Stimulated activated memory B cell treated with anti-CD40 and anti-IgM and Interleukin-4, amounts not matched to agents 10 μg/mL and 1 μg/mL and 100 μg/mL, for 72 hours (primary cell): Measurements from ENCODE around the gene KAZALD1.

Experiments
- ATAC-seq: fragments of 150-1000 bp; cut with Tn5 transposase; 2 replicates; pipeline ENCODE4 v1.10.0; 2021
- H3K27ac Mint-ChIP-seq: one replicate; pipeline ENCODE4 v1.8.0; 2022; ENCODE audit warnings: mild to moderate bottlenecking, mixed read lengths
- H3K27me3 Mint-ChIP-seq: one replicate; pipeline ENCODE4 v1.8.0; 2022; ENCODE audit warnings: mixed read lengths
- H3K36me3 Mint-ChIP-seq: one replicate; pipeline ENCODE4 v1.8.0; 2022; ENCODE audit warnings: mixed read lengths
- H3K4me1 Mint-ChIP-seq: one replicate; pipeline ENCODE4 v1.8.0; 2022; ENCODE audit warnings: mixed read lengths
- H3K4me3 Mint-ChIP-seq: one replicate; pipeline ENCODE4 v1.8.0; 2022; ENCODE audit warnings: mild to moderate bottlenecking, moderate library complexity, mixed read lengths
- H3K9me3 Mint-ChIP-seq: one replicate; pipeline ENCODE4 v1.8.0; 2022; ENCODE audit warnings: mixed read lengths

Gene KAZALD1

DNA sequence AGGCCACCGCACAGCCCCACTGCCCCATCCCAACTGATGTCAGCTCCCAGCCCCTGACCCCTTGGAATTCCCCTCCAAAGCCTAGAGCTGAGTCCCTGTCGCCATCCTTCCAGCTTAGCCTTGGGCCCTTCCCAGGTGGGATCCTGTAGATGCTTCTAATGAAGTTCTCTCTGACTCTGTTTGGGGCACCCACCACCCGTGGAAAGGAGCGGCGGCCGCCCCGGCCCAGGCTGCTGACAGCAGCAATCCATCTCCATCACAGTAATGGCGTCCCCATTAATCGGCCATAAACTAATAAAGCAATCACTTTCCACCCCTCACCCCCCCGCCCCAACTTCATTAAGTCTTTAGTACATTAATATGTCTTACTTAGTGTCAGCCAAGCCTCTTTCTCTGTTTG lies 25.6 kb downstream of the KAZALD1 start:
- Mint-ChIP-seq H3K27me3 (peaks cover 82% of the 10 kb centered on the region), H3K9me3 (no peaks in the 10 kb centered on the region), H3K4me1 (no peaks in the 10 kb centered on the region), H3K36me3 (no peaks in the 10 kb centered on the region), H3K27ac (no peak overlapping the region), H3K4me3 (no peak overlapping the region)
- ATAC-seq = no peak

DNA sequence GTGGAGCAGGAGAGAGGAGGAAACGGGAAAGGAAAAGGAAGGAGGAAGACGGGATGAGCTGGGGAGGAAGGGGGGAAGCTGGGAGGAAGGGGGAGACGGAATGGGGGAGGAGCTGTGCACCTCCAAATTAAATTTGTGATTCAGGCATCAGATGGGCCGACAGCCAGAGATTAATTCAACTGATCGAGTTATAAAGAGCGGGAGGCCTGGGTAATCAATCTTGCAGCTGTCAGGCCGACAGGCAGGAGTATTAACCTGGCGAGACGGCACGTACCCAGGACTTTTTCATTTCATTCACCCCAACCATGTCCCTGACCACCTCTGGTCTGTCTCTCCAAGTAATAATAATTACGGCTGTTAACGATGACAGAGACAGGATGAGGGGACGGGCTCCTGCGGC lies 26.2 kb downstream of the KAZALD1 start:
- H3K9me3 Mint-ChIP-seq = no peaks in the 10 kb centered on the region
- no peak overlapping the region for H3K4me3 Mint-ChIP-seq
- peaks cover 82% of the 10 kb centered on the region for H3K27me3 Mint-ChIP-seq
- ATAC-seq = no peak
- H3K4me1 Mint-ChIP-seq = no peaks in the 10 kb centered on the region
- H3K36me3 Mint-ChIP-seq = no peaks in the 10 kb centered on the region
- no peak overlapping the region for H3K27ac Mint-ChIP-seq

DNA sequence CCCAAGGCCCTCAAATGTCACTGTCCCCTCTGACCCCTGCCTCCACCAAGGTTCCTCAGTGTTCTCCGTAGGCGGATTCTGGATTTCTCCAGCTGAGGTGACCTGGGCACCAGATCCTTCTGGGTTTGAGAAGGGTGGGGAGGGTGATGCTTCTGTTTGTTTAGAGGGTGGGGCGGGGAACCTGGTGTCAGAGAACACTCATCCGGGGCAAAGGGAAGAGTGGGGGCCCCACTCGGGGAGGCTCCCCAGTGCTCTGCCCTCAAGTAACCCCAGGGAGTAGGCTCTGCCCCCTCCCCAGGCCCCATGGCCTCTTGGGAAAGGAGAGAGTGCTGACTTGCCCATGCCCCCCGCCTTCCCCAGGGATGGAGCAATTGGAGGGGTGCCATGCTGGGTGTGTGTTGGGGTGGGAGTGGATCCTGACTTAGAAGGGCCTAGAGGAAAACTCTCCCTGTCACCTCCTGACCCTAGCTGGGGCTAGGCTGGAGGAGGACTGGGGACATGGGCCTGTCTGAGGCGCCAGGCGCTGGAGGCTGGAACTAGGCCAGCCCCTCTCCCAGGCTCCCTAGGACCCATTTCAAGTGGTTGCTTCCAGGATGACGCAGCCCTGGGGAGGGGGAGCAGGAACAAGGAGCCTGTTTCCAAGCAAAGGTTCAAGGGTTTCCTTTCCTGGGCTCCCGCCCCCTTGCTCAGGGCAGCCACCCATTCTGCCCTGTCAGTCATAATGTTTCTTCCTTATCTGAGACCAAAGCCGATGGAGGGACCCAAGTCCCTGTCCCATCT lies 27.9 kb downstream of the KAZALD1 start:
- H3K9me3 Mint-ChIP-seq = no peaks in the 10 kb centered on the region
- no peaks in the 10 kb centered on the region for H3K36me3 Mint-ChIP-seq
- H3K27me3 Mint-ChIP-seq = peaks cover 90% of the 10 kb centered on the region
- no peak overlapping the region for H3K4me3 Mint-ChIP-seq
- no peaks in the 10 kb centered on the region for H3K4me1 Mint-ChIP-seq
- no peak for ATAC-seq
- no peak overlapping the region for H3K27ac Mint-ChIP-seq

DNA sequence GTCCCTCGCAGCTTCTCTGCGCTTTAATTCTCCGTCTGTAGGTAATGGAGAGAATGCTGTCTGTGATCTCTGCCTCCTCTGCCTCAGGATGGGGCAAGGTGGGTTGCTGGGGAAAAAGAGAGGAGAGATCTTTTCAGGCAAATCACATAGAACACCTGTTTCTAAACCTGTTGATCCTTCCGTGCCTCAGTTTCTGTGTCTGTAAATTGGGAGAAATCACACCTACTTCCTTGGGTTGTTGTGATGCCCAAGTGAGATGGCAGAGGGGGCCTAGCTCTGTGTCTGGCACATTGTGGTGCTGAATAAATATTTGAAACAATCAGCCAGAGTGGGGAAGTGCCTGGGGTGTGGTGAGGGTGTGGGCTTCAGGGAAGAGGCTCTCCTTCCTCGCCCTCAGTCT lies 28.8 kb downstream of the KAZALD1 start:
- Mint-ChIP-seq H3K9me3 (no peaks in the 10 kb centered on the region), H3K27me3 (peaks cover 90% of the 10 kb centered on the region), H3K27ac (no peak overlapping the region), H3K36me3 (no peaks in the 10 kb centered on the region), H3K4me1 (no peaks in the 10 kb centered on the region), H3K4me3 (no peak overlapping the region)
- no peak for ATAC-seq

DNA sequence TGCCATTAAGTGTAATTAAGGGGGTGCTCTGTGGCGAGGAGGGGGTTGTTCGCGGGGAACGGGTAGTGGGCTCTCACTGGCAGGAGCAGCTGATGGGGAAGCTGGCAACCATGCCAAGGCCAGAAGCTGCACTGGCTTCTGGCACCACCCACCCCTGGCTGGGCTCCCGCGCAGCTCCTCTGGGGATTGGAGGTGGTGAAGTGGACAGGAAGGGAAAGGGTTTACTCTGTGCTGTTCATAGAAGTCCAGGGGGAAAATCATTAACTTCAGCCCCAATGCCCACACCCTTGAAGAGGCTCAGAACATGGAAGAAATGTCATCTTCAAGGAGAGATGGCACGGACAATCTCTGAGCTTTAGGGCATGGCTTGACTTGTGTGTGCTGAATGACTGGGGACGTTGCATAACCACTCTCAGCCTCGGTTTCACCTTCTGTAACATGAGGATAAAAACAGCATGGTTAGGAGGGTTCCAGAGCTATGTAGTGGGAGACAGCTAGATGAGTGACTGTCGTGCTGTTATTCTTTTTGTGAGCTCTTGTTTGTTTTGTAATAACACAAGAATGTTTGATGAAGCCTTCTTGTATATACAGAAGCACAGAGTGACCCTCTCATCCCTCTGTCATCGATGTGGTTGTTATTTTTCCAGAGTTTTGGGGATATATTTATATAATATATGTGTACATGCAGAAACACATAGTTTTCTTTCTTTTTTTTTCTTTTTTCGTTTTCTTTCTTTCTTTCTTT lies 29.9 kb downstream of the KAZALD1 start:
- Mint-ChIP-seq H3K9me3 (no peaks in the 10 kb centered on the region), H3K4me1 (no peaks in the 10 kb centered on the region), H3K36me3 (no peaks in the 10 kb centered on the region), H3K27me3 (peaks cover 93% of the 10 kb centered on the region), H3K4me3 (no peak overlapping the region), H3K27ac (no peak overlapping the region)
- ATAC-seq = no peak

DNA sequence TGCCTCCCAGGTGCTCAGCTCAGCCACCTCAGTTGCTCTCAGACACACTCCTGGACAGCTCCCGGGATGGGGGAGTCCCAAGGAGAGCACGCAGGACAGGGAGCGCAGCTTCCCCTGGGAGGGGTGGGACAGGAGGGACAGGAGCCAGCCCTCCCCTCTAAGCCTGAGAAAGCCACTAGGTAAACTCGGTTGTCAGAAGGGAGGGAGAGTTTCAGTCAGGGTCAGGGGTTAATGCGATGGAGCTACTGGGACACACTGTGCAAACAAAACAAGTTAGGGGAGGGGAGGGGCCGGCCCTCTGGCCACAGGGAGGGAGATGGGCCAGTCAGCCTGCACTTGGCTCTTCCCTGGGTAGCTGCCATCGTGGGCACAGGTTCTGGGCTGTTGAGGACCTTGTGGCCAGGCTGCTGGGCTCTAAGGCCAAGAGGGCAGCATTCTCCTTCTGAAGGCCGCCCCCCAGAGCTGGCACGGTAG lies 31.1 kb downstream of the KAZALD1 start:
- Mint-ChIP-seq H3K36me3 (no peaks in the 10 kb centered on the region), H3K27ac (no peak overlapping the region), H3K9me3 (no peaks in the 10 kb centered on the region), H3K4me1 (no peaks in the 10 kb centered on the region), H3K4me3 (no peak overlapping the region), H3K27me3 (peaks cover 93% of the 10 kb centered on the region)
- no peak for ATAC-seq

DNA sequence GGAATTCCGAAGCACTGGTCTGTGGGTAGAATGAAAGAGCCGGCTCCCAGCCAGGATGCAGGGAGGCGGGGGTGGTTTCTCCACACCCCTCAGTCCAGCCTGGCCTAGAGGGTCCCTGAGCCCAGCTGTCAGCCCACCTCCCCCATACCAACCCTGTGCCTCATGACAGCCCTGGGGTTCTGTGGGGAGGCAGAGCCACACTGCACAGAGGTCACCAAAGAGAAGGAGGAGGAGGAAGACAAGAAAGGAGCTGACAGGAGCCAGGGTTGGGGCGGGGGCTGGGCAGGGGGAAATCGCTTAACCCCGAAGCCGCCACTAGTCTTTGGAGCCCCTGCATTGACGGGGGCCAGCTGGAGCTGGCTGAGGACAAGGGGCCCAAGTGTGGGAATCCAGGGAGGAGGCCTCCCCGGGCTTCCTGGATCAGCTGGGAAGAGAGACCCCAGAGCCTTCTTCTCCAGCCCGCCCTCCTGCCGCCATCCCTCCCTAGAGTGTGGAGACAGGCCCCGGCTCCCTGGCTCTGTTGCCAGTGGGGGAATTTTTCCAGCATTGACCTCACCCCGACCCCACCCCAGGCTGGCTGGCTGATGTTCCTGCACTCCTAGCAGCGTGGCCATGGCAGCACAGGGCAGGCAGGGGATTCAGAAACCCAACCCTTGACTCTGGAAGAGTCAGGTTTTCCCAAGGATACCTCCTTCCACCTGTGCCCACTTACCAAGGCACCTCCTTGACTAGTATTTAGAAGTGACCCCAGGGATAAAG lies 32.5 kb downstream of the KAZALD1 start:
- Mint-ChIP-seq H3K9me3 (no peaks in the 10 kb centered on the region), H3K4me1 (no peaks in the 10 kb centered on the region), H3K36me3 (no peaks in the 10 kb centered on the region), H3K27me3 (peaks cover 87% of the 10 kb centered on the region), H3K27ac (no peak overlapping the region), H3K4me3 (no peak overlapping the region)
- no peak for ATAC-seq

DNA sequence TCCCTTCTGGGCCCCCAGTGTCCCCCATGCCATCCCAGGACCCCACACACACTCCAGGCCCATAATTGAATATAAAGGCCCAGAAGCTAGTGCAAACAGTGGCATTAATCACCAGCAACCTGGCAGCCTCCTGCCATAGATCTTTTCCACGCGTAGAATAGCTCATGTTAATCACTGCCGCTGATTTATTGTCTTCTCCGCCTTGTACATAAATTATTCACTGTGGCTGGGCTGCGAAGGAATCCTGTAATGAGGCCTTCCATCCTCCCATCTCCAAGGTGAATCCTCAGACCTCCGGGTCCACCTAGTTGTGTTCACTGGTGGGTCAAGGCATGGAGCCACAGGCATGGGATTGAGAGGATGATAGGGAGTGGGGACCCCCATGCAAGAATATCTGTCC lies 33.2 kb downstream of the KAZALD1 start:
- Mint-ChIP-seq H3K9me3 (no peaks in the 10 kb centered on the region), H3K36me3 (no peaks in the 10 kb centered on the region), H3K4me1 (no peaks in the 10 kb centered on the region), H3K27ac (no peak overlapping the region), H3K27me3 (peaks cover 88% of the 10 kb centered on the region), H3K4me3 (no peak overlapping the region)
- no peak for ATAC-seq

DNA sequence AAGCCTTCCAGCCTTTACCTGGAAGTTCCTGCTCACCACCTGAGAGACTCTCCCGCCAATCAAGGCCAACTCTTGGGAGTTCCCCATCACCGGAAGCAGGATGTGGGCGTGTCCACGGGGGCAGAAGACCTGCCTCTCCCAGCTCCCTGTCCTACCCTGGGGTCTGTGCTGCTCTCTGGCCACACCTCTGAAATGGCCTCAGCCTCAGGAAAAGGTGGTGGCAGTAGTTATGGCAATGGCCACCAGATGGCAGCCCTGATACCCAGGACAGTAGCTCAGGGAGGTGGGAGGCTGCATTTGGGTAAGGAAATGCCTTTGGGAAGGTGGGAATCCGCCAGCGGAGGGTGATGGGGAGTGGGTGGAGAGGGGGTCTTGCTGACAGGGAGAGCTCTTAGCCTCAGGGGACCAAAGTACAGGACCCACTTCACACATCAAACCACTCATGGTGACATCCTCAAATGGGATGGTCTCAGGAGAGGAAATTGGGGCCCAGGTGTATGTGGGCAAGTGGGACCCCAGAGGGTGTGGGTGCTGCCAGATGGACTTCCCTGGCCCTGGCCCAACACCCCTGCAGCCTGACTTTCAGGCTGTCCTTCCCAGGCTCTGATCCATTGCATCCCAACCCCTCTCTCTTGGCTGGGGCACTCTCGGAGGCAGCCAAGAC lies 33.9 kb downstream of the KAZALD1 start:
- Mint-ChIP-seq H3K4me1 (no peaks in the 10 kb centered on the region), H3K27me3 (peaks cover 88% of the 10 kb centered on the region), H3K9me3 (no peaks in the 10 kb centered on the region), H3K27ac (no peak overlapping the region), H3K36me3 (no peaks in the 10 kb centered on the region), H3K4me3 (no peak overlapping the region)
- peak; percentile 75 for ATAC-seq

DNA sequence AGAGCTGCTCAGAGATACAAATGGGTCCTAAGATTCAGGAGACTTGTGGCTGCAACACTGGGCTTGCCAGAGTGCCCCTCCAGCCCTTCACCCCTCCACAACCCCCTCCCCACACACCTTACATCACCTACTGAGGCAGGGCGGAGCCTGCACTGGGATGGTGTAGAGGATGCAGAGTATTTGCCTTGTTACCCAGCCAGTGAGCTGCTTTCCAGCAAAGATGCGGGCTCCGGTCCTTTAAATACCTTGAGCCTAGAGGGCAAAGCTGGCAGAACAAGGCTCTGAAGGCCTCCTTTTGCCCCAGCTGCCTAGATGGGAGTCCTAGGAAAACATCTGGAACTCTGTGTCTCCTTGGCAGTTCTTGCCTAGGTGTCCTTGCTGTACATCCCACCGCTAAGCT lies 34.6 kb downstream of the KAZALD1 start:
- ATAC-seq = no peak
- Mint-ChIP-seq H3K4me3 (no peak overlapping the region), H3K9me3 (no peaks in the 10 kb centered on the region), H3K27ac (no peak overlapping the region), H3K27me3 (peaks cover 87% of the 10 kb centered on the region), H3K36me3 (no peaks in the 10 kb centered on the region), H3K4me1 (no peaks in the 10 kb centered on the region)

DNA sequence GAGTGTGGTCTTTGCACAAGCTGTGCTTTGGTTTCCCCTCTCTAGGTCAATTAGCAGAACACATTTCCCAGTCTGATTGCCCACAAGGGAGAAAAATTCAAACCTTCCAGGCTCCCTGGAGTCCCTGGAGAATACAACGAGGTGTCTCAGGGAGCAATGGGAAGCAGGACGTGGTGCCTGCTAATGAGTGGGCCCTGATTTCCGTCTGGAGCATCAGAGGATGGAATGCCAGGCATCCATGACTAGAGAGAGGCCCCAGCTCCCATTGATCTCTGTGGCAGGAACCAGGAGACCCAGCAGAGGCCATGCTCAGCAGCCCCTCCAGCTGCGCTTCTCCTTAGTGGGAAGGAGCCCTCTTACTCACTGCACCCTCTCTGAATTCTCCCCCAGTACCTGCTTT lies 36.1 kb downstream of the KAZALD1 start:
- ATAC-seq = no peak
- H3K27ac Mint-ChIP-seq = no peak overlapping the region
- no peaks in the 10 kb centered on the region for H3K9me3 Mint-ChIP-seq
- no peak overlapping the region for H3K4me3 Mint-ChIP-seq
- H3K36me3 Mint-ChIP-seq = no peaks in the 10 kb centered on the region
- H3K27me3 Mint-ChIP-seq = peaks cover 86% of the 10 kb centered on the region
- no peaks in the 10 kb centered on the region for H3K4me1 Mint-ChIP-seq

DNA sequence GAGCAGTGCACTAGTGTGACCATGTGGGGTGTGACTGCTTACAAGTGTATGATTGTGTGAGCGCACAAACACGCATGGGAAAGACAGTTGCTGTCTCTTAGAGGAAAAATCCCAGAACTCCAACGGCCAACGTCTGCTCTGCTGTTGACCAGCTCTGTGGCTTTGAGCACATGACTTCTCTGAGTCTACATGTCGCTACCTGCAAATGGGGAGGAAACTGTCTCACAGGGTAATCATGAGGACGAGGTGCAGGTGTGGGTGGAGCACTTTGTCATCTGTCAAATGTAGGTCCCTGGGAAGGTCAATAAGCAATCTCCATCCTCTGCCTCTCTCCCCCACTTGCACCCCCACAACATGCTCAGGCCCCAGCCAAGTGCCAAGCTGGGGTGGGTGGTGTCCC lies 38.1 kb downstream of the KAZALD1 start:
- H3K4me3 Mint-ChIP-seq = no peak overlapping the region
- H3K9me3 Mint-ChIP-seq = no peaks in the 10 kb centered on the region
- no peak for ATAC-seq
- no peaks in the 10 kb centered on the region for H3K4me1 Mint-ChIP-seq
- no peak overlapping the region for H3K27ac Mint-ChIP-seq
- peaks cover 74% of the 10 kb centered on the region for H3K27me3 Mint-ChIP-seq
- H3K36me3 Mint-ChIP-seq = no peaks in the 10 kb centered on the region

DNA sequence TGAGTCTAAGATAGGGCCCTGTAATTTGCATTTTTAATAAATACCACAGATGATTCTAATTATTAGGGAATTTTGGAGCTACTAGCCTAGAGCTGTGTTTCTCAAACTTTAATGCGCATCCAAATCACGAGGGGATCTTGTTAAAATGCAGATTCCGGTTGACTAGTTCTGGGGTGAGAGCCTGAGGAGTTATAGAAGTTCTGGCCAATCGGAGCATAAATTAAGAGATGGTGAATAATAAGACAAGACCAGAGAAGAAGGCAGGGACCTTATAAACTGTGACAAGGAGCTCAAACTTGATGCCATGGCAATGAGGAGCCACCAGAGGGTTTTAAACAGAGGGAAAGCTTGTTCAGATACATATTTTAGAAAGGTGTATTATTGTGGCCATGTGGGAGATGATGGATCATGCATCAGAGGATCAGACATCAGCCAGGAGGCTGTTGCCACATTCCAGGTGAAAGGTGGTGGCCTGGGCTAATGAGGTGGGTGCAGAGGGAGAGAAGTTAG lies 39.6 kb downstream of the KAZALD1 start:
- Mint-ChIP-seq H3K27me3 (peaks cover 74% of the 10 kb centered on the region), H3K4me1 (no peaks in the 10 kb centered on the region), H3K9me3 (no peaks in the 10 kb centered on the region), H3K4me3 (no peak overlapping the region), H3K27ac (no peak overlapping the region), H3K36me3 (no peaks in the 10 kb centered on the region)
- no peak for ATAC-seq

DNA sequence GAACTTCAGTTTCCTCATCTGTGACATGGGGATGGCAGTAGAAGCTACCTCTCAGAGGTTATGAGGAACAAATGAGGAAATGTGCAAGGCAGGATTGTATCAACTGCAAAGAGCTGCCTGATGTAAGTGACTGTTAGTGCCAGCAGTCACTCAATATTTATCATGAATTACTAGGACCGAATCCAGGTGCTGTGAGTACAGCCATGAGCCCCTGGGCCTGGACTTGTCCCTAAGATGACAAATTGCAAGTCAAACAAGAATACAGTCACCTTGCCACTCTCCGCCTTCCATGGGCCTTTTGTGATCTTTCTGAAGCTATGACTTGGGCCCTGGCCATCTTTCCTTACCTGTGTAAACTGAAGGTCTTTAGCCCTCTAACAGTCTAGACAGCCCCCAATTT lies 41.6 kb downstream of the KAZALD1 start:
- Mint-ChIP-seq H3K4me1 (no peaks in the 10 kb centered on the region), H3K27ac (no peak overlapping the region), H3K9me3 (no peaks in the 10 kb centered on the region), H3K27me3 (peaks cover 76% of the 10 kb centered on the region), H3K36me3 (no peaks in the 10 kb centered on the region), H3K4me3 (no peak overlapping the region)
- no peak for ATAC-seq

DNA sequence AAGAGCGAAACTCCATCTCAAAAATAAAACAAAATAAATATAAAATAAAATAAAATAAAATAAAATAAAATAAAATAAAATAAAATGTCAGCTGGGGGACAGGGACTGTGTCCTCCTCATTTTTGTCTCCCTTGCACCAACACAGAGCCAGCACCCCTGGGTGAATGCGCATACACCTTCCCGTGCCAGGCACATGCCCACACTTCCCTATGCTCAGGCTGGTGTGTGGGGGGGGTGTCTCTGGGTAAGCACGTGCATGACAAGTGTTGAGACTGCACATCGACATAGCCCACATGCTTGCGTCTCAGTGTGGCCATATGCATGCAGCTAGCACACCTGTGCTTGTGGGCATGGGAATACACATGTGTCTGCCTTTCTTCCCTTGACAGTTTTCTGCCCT lies 44.6 kb downstream of the KAZALD1 start:
- Mint-ChIP-seq H3K4me3 (no peak overlapping the region), H3K27ac (no peak overlapping the region), H3K4me1 (no peaks in the 10 kb centered on the region), H3K27me3 (peaks cover 66% of the 10 kb centered on the region), H3K36me3 (no peaks in the 10 kb centered on the region), H3K9me3 (no peaks in the 10 kb centered on the region)
- ATAC-seq = no peak
